ENCODE data around the gene ANKRD11.

Gene ANKRD11

GRCh38 chr16:89531821-89532526, 41.6 kb upstream of the ANKRD11 start:
- TF ChIP-seq CTCF (conservative IDR thresholded peaks at IDR 0.05; ENCODE audit: low read length): no peak
- no peak overlapping the region for H3K4me3 ChIP-seq (ENCODE audit: low read length)
- DNase-seq (ENCODE audit: low read depth): no peak

GRCh38 chr16:89530401-89531381, 40.3 kb upstream of the ANKRD11 start:
- H3K4me3 ChIP-seq (ENCODE audit: low read length): no peak overlapping the region
- no peak for TF ChIP-seq CTCF (conservative IDR thresholded peaks at IDR 0.05; ENCODE audit: low read length)
- DNase-seq (ENCODE audit: low read depth): no peak

GRCh38 chr16:89529097-89529496, 38.7 kb upstream of the ANKRD11 start:
- no peak for TF ChIP-seq CTCF (conservative IDR thresholded peaks at IDR 0.05; ENCODE audit: low read length)
- no peak overlapping the region for H3K4me3 ChIP-seq (ENCODE audit: low read length)
- DNase-seq (ENCODE audit: low read depth): no peak

- no peak for DNase-seq (ENCODE audit: low read depth)
- no peak overlapping the region for H3K4me3 ChIP-seq (ENCODE audit: low read length)
- TF ChIP-seq CTCF (conservative IDR thresholded peaks at IDR 0.05; ENCODE audit: low read length): no peak
These were observed 35.0 kb upstream of the ANKRD11 start for GRCh38 chr16:89525146-89525913.

GRCh38 chr16:89523680-89524344, 33.5 kb upstream of the ANKRD11 start:
- no peak for TF ChIP-seq CTCF (conservative IDR thresholded peaks at IDR 0.05; ENCODE audit: low read length)
- no peak for DNase-seq (ENCODE audit: low read depth)
- no peak overlapping the region for H3K4me3 ChIP-seq (ENCODE audit: low read length)

- TF ChIP-seq CTCF (conservative IDR thresholded peaks at IDR 0.05; ENCODE audit: low read length): no peak
- H3K4me3 ChIP-seq (ENCODE audit: low read length): no peak overlapping the region
- no peak for DNase-seq (ENCODE audit: low read depth)
These were observed 31.9 kb upstream of the ANKRD11 start for GRCh38 chr16:89522287-89522686.
